ENCODE results near the gene BEND2.
A peak's percentile ranks its signal among the peaks of the same experiment; 100 is the strongest.

Gene BEND2

GRCh38 chrX:18151649-18152048 lies 69.0 kb downstream of the BEND2 start:
- no peak overlapping the region for H3K4me3 ChIP-seq (ENCODE audit: low read depth, low read length)
- in situ Hi-C loops (cut with HindIII; ENCODE audit: low sequenced_read_pairs) = no loop called here
- no peak for DNase-seq (ENCODE audit: low read depth)
- TF ChIP-seq CTCF (IDR thresholded peaks at IDR 0.05; ENCODE audit: low read depth, low read length, missing control alignments) = no peak

DNA sequence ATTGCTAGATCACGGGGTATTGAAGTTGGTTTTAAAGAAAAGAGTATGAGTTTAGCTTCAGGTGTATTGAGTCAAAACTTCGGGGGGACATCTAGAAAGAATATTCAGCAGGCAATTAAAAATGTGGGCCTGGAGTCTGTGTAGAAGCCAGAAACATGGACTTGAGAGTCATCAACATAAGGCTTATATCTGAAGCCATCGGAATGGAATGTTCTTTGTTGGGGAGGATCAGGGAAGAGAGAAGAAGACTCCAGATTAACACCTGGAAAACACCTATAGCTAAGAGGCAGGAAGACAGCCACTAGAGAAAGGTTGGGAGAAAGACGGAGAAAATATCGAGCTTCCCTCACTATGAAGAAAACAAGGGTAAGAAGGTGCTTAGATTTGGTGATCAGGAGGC lies 69.5 kb downstream of the BEND2 start:
- no peak overlapping the region for H3K4me3 ChIP-seq (ENCODE audit: low read depth, low read length)
- no peak for TF ChIP-seq CTCF (IDR thresholded peaks at IDR 0.05; ENCODE audit: low read depth, low read length, missing control alignments)
- in situ Hi-C loops (cut with HindIII; ENCODE audit: low sequenced_read_pairs) = no loop called here
- DNase-seq (ENCODE audit: low read depth) = no peak

DNA sequence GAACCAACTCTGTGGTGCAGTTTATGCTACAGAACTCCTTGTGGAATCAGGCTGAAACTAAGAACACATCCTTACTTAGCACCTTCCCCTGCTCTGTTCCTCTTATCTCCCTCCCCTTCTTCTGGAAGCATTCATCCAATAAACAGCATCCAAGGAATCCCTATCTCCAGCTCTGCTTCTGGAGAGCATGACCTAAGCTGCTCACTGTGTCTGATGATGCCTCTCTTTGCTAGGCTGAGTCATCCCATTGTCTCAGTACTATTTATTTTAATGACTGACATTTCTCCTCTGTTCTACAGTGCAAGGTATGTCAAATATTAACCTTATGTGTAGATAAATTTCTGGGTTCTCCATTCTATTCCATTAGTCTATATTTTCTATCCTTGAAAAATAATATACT lies 71.2 kb downstream of the BEND2 start:
- no peak overlapping the region for H3K4me3 ChIP-seq (ENCODE audit: low read depth, low read length)
- TF ChIP-seq CTCF (IDR thresholded peaks at IDR 0.05; ENCODE audit: low read depth, low read length, missing control alignments) = no peak
- in situ Hi-C loops (cut with HindIII; ENCODE audit: low sequenced_read_pairs) = no loop called here
- DNase-seq (ENCODE audit: low read depth) = no peak

DNA sequence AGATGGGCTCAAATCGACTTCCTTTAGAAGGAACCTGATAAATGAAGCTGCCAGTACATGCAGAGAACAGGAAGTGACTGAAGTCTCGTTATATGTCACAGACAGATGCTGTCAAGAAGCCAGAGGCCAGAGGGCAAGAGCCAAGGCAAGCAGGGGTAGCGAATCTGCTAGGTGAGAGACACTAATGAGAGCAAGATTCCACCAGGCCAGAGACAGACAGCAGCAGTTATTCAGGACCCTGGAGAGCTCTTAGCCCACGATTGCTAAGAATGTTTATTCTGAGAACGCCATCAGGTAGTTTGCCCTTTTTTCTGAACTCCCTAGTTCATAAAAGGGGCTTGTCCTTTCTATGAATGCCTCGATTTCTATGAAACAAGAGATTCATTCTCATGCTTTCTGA lies 73.7 kb downstream of the BEND2 start:
- no peak for TF ChIP-seq CTCF (IDR thresholded peaks at IDR 0.05; ENCODE audit: low read depth, low read length, missing control alignments)
- in situ Hi-C loops (cut with HindIII; ENCODE audit: low sequenced_read_pairs) = no loop called here
- no peak overlapping the region for H3K4me3 ChIP-seq (ENCODE audit: low read depth, low read length)
- peak; percentile 2 for DNase-seq (ENCODE audit: low read depth)

- no peak for DNase-seq (ENCODE audit: low read depth)
- no peak for TF ChIP-seq CTCF (IDR thresholded peaks at IDR 0.05; ENCODE audit: low read depth, low read length, missing control alignments)
Observed at GRCh38 chrX:18146009-18146408, 74.7 kb downstream of the BEND2 start.

DNA sequence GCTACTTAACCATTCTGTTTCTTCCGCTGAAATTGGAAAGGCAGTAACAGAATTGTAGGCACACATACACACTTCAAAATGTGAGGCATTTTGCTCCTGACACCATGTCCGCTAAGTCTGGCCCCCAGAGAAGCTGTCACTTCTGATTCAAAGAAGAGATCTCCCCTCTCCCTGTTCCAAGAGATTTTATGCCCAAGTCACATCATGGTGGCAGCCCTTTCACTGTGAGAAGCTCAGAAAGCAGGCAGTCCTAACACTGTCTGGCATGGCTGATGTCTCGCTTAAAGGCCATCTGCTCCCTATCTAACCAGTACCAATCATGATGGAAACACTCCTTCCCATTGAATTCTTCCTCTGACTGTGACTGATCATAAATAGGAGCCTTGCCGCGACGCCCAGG lies 83.9 kb downstream of the BEND2 start:
- DNase-seq (ENCODE audit: low read depth) = no peak
- TF ChIP-seq CTCF (IDR thresholded peaks at IDR 0.05; ENCODE audit: low read depth, low read length, missing control alignments) = no peak
- no peak overlapping the region for H3K4me3 ChIP-seq (ENCODE audit: low read depth, low read length)
- in situ Hi-C loops (cut with HindIII; ENCODE audit: low sequenced_read_pairs) = no loop called here

More at GRCh38 chrX:18146009-18146408, 74.7 kb downstream of the BEND2 start:
- no peak overlapping the region for H3K4me3 ChIP-seq (ENCODE audit: low read depth, low read length)
- in situ Hi-C loops (cut with HindIII; ENCODE audit: low sequenced_read_pairs) = no loop called here

DNA sequence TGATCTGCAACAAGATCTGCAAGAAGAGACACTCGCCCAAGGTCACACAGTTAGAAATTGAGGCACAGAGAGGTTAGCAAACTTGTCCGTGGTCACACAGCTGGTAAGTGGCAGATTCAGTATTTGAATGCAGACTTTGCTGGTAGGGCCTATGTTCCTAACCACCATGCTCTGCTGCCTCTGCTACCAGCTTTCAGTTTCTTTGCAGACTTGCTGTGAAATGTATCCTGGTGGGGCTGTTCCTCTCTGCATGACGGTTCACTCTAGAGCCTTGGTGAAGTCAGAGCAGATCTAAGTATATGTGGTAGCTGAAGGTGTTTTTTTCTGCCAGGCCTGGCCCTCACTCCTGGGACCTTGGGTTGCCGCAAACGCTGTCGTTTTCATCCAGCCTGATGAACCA lies 87.1 kb downstream of the BEND2 start:
- TF ChIP-seq CTCF (IDR thresholded peaks at IDR 0.05; ENCODE audit: low read depth, low read length, missing control alignments) = no peak
- no peak for DNase-seq (ENCODE audit: low read depth)
- no peak overlapping the region for H3K4me3 ChIP-seq (ENCODE audit: low read depth, low read length)
- in situ Hi-C loops (cut with HindIII; ENCODE audit: low sequenced_read_pairs) = loop anchor here (5.0 kb wide), 1 partner anchor 34 kb away; no protein-coding TSS in a partner anchor
